ENCODE data around the gene TSR3.

Gene TSR3

DNA sequence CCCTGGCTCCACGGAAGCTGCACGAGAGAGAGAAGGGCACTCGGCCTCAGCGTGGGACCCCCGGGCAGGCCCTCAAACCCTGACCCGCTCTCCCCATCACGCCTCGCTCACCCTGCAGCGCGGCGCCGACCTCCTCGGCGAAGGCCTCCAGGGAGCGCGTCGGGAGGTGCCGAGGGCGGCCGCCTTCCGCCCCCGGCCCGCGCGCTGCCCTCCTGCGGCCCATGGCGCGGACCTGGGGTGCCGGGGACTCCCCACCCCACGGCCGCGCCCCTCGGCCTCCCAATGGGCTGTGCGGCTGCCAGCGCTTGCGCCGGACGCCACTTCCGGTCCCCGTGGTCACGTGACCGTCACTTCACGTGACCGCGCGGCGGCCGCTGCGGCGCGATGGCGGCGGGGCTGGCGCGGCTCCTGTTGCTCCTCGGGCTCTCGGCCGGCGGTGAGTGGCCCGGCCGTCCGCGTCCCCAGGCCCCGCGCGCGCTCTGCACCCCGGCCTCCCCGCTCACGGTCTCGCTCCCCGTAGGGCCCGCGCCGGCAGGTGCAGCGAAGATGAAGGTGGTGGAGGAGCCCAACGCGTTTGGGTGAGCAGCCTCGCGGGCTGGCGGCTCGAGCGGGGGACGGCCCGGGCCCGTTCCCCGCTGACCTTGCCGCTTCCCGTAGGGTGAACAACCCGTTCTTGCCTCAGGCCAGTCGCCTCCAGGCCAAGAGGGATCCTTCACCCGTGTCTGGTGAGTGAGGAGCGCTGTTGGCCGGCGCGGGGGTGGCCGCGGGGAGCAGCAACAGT is at the start of gene TSR3, which contains the start of gene GNPTG:
Gene TSR3 (minus strand): TSS at position 297 of the 781 bp plus-strand sequence. CDS start 74 bp downstream, at position 223.
Gene GNPTG (plus strand): TSS at position 350 of the 781 bp plus-strand sequence. CDS start 35 bp downstream, at position 385.
- H3K4me3 ChIP-seq (ENCODE audit: low read length): peak within 1 kb of the TSS; percentile 87
- DNase-seq (ENCODE audit: low read depth): peak; percentile 92
- TF ChIP-seq, protein P1, sequence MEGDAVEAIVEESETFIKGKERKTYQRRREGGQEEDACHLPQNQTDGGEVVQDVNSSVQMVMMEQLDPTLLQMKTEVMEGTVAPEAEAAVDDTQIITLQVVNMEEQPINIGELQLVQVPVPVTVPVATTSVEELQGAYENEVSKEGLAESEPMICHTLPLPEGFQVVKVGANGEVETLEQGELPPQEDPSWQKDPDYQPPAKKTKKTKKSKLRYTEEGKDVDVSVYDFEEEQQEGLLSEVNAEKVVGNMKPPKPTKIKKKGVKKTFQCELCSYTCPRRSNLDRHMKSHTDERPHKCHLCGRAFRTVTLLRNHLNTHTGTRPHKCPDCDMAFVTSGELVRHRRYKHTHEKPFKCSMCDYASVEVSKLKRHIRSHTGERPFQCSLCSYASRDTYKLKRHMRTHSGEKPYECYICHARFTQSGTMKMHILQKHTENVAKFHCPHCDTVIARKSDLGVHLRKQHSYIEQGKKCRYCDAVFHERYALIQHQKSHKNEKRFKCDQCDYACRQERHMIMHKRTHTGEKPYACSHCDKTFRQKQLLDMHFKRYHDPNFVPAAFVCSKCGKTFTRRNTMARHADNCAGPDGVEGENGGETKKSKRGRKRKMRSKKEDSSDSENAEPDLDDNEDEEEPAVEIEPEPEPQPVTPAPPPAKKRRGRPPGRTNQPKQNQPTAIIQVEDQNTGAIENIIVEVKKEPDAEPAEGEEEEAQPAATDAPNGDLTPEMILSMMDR (conservative IDR thresholded peaks at IDR 0.05; ENCODE audit: low read length): no peak

DNA sequence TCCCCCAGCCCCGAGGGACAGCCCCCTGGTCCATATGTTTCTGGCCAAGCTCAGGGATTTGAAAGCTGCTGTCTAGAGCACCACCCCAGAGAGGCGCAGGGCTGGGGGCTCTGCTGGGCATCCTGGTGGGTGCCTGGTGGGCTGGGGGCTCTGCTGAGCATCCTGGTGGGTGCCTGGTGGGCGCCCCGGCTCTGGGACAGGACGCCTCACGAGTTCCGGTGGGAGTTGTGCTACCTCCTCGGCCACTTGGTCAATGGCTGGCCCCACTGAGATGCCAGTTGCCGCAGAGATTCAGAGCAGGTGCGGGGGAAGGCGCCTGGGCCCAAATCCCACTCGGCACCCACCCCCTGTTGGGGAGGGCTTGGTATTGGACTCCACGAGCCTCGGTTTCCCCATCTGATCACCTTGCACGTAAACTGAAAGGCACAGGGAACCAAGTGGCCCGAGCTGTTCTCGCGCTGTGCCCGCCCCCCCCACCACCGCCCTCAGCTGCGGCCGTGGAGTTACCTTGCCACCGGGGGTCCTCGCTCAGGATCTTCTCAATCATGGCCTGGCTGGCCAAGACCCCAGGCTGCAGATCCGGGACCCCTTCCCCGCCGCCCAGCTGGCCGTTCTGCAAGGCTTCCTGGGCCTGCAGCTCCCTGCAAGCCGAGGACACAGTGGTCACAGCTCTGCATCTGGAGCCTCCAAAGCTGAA is 49.5 kb upstream of the TSR3 start:
- no peak overlapping the region for H3K4me3 ChIP-seq (ENCODE audit: low read length)
- TF ChIP-seq, protein P1 (conservative IDR thresholded peaks at IDR 0.05; ENCODE audit: low read length): no peak
- DNase-seq (ENCODE audit: low read depth): no peak

DNA sequence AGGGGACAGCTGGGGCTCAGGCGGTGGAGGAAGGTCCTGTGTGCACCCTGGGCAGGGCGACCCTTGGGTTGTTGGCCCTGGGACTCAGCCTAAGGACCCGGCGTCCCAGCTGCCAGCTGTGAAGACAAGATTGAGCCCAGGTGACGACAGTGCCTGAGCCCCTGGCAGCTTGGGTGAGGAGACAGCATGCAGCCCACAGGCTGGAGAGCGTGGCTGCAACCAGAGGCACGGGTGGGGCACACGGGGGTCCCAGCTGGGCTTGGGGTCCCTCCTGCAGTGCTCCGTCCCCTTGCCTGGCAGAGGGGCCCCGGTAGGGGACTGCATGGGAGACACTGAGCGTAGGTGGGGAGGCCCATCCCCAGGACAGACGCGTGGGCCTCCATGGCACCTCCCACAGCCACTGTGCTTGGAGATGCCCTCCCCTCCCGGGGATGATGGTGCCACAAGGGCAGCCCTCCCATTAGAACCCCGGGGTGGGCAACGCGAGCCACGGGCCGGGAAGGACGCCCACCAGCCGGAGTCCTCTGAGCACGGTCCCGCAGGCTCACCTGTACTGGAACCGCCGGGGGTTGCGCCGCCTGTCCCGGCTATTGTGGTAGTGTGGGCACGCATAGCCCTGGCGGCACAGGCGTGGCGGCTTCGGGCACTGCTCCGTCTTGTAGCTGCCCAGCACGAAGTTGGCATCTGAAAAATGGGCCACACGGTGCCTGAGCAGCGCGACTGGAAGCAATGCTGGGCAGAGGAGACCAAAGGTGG is 47.3 kb upstream of the TSR3 start:
- no peak overlapping the region for H3K4me3 ChIP-seq (ENCODE audit: low read length)
- TF ChIP-seq, protein P1 (conservative IDR thresholded peaks at IDR 0.05; ENCODE audit: low read length): no peak
- DNase-seq (ENCODE audit: low read depth): no peak

- TF ChIP-seq, protein P1 (conservative IDR thresholded peaks at IDR 0.05; ENCODE audit: low read length): no peak
- no peak overlapping the region for H3K4me3 ChIP-seq (ENCODE audit: low read length)
- no peak for DNase-seq (ENCODE audit: low read depth)
Measured at GRCh38 chr16:1398351-1398750, 46.7 kb upstream of the TSR3 start.

- no peak for DNase-seq (ENCODE audit: low read depth)
- H3K4me3 ChIP-seq (ENCODE audit: low read length): no peak overlapping the region
- TF ChIP-seq, protein P1 (conservative IDR thresholded peaks at IDR 0.05; ENCODE audit: low read length): no peak
Measured at GRCh38 chr16:1397779-1398178, 46.1 kb upstream of the TSR3 start.

DNA sequence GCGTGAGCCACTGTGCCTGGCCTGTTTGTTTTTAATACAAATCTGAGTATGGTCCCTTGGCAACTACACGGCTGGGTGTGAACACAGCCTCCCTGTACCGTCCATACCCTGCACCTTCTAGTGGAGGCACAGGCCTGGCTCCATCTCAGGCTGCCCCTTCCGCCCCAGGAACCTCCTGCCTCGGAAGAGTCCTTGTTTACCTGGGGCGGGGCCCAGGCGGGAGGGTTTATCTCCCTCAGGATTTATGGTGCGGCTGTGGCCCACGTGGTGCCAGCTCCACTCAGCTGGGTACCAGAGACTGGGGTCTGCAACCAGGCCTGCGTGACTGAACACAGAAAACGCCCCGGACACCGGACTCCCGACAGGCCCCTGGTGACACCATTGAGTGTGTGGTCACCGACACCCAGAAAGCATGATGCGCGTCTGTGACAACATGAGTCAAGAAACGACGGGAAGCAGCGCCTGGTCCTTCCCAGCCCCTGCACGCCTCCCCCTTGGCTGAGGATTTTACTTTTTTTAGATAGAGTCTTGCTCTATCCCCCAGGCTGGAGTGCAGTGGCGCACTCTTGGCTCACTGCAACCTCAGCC is 43.9 kb upstream of the TSR3 start:
- TF ChIP-seq, protein P1 (conservative IDR thresholded peaks at IDR 0.05; ENCODE audit: low read length): no peak
- H3K4me3 ChIP-seq (ENCODE audit: low read length): no peak overlapping the region
- no peak for DNase-seq (ENCODE audit: low read depth)
